HFFc6 (cell line): ENCODE measurements around the gene CBFB. TPM values are rescaled to one million over a fixed set of nuclear protein-coding genes. Genes with fewer than 3 reads are reported as not detected.
A peak's percentile ranks its signal among the peaks of the same experiment; 100 is the strongest.

Experiments
- DNase-seq: peaks from one replicate; pipeline ENCODE4 v3.0.0-alpha.2; 2018
- H3K27ac Mint-ChIP-seq: 2 replicates; pipeline ENCODE4 v1.8.0; 2020; ENCODE audit warnings: mild to moderate bottlenecking, mixed read lengths
- H3K27me3 Mint-ChIP-seq: 2 replicates; pipeline ENCODE4 v1.8.0; 2021; ENCODE audit warnings: mild to moderate bottlenecking, moderate library complexity, mixed read lengths; ENCODE audit not compliant: insufficient read depth
- H3K36me3 Mint-ChIP-seq: 2 replicates; pipeline ENCODE4 v1.8.0; 2021; ENCODE audit warnings: low read depth, mixed read lengths
- H3K4me1 Mint-ChIP-seq: 2 replicates; pipeline ENCODE4 v1.8.0; 2020; ENCODE audit warnings: low read depth, mixed read lengths
- H3K4me3 Mint-ChIP-seq: 2 replicates; pipeline ENCODE4 v1.8.0; 2020; ENCODE audit warnings: mild to moderate bottlenecking, moderate library complexity, mixed read lengths
- H3K9me3 Mint-ChIP-seq: 2 replicates; pipeline ENCODE4 v1.8.0; 2020; ENCODE audit warnings: mild to moderate bottlenecking, mixed read lengths
- CTCF ChIP-seq: fragments of 200-600 bp; sonication (generic); IDR thresholded peaks from 2 replicates; pipeline ENCODE4 v1.5.0; 2021; ENCODE audit warnings: antibody characterized with exemption, mild to moderate bottlenecking
- total RNA-seq, 6 experiments: library from RNA; stranded (reverse); fragmentation: NEBNext Ultra II Directional; extraction: Animal tissue kit (Norgen Biotek cat#: 25700); gene quantifications; 2 replicates in 1 of 6; 3 replicates in 5 of 6; pipeline ENCODE4 v1.2.3, GENCODE V29; 2021

Gene CBFB
- total RNA-seq, 6 experiments from 2014 or later, result 55.2 to 84.4 (median 69.5) TPM

- Mint-ChIP-seq H3K27me3 (no peaks in the 10 kb centered on the region), H3K36me3 (peaks cover 9% of the 10 kb centered on the region; the same call in 1 of the 2 replicates), H3K4me3 (no peak overlapping the region), H3K27ac (no peak overlapping the region), H3K4me1 (peaks cover 51% of the 10 kb centered on the region), H3K9me3 (no peaks in the 10 kb centered on the region)
- TF ChIP-seq CTCF, result no peak
- no peak for DNase-seq
Measured at GRCh38 chr16:67087803-67088202, 58.9 kb downstream of the CBFB start.

GRCh38 chr16:67088551-67088950 is 59.6 kb downstream of the CBFB start:
- no peak overlapping the region for H3K4me3 Mint-ChIP-seq
- no peaks in the 10 kb centered on the region for H3K9me3 Mint-ChIP-seq
- H3K27me3 Mint-ChIP-seq, result no peaks in the 10 kb centered on the region
- peaks cover 12% of the 10 kb centered on the region; the same call in 1 of the 2 replicates for H3K36me3 Mint-ChIP-seq
- no peak for TF ChIP-seq CTCF
- H3K27ac Mint-ChIP-seq, result peak overlapping the region; percentile 31; the same call in 1 of the 2 replicates
- DNase-seq, result no peak
- peaks cover 54% of the 10 kb centered on the region for H3K4me1 Mint-ChIP-seq

- Mint-ChIP-seq H3K4me1 (peaks cover 60% of the 10 kb centered on the region), H3K9me3 (no peaks in the 10 kb centered on the region), H3K4me3 (no peak overlapping the region), H3K27me3 (peaks cover 2% of the 10 kb centered on the region; the same call in 1 of the 2 replicates), H3K36me3 (peaks cover 15% of the 10 kb centered on the region; the same call in 1 of the 2 replicates), H3K27ac (no peak overlapping the region)
- TF ChIP-seq CTCF, result no peak
- no peak for DNase-seq
Measured at GRCh38 chr16:67089101-67089500, 60.2 kb downstream of the CBFB start.

GRCh38 chr16:67091906-67092566 is 63.1 kb downstream of the CBFB start:
- no peak for TF ChIP-seq CTCF
- Mint-ChIP-seq H3K4me3 (peak overlapping the region; percentile 68), H3K9me3 (no peaks in the 10 kb centered on the region), H3K4me1 (peaks cover 50% of the 10 kb centered on the region), H3K27me3 (peaks cover 2% of the 10 kb centered on the region; the same call in 1 of the 2 replicates), H3K36me3 (0 out of 2 replicates have a peak, but pooled peaks cover 6% of the 10 kb centered on the region), H3K27ac (peak overlapping the region; percentile 92)
- DNase-seq, result peak; percentile 95

GRCh38 chr16:67093098-67093726 is 64.3 kb downstream of the CBFB start:
- Mint-ChIP-seq H3K27me3 (peaks cover 2% of the 10 kb centered on the region; the same call in 1 of the 2 replicates), H3K9me3 (no peaks in the 10 kb centered on the region), H3K27ac (peak overlapping the region; percentile 92), H3K36me3 (0 out of 2 replicates have a peak, but pooled peaks cover 6% of the 10 kb centered on the region), H3K4me3 (no peak overlapping the region), H3K4me1 (peaks cover 50% of the 10 kb centered on the region)
- DNase-seq, result no peak
- no peak for TF ChIP-seq CTCF
